Astrocyte of the cerebellum (primary cell): Measurements from ENCODE around the gene CP.

Experiments used
- DNase-seq: peaks from one replicate; pipeline ENCODE4 v3.0.0-alpha.2; 2011; ENCODE audit warnings: low read depth
- H3K4me3 ChIP-seq: 2 replicates; pipeline ENCODE4 v1.5.1; 2011; ENCODE audit warnings: mild to moderate bottlenecking, low read depth, low read length, moderate library complexity
- CTCF ChIP-seq: IDR thresholded peaks from 2 replicates; pipeline ENCODE4 v1.5.1; 2012; ENCODE audit warnings: low read length, low read depth, moderate library complexity, mild to moderate bottlenecking; ENCODE audit errors: missing control alignments
- in situ Hi-C: cut with HindIII; loops from 2 replicates; pipeline ENCODE4 v1.10.0; 2017; ENCODE audit warnings: low sequenced_read_pairs

The CP gene

GRCh38 chr3:149134575-149134974 is 87.1 kb downstream of the CP start:
- H3K4me3 ChIP-seq = no peak overlapping the region
- no peak for TF ChIP-seq CTCF
- DNase-seq = peak; percentile 26
- in situ Hi-C loops = no loop called here

- H3K4me3 ChIP-seq = no peak overlapping the region
- no peak for TF ChIP-seq CTCF
- no peak for DNase-seq
- in situ Hi-C loops = no loop called here
Measured at GRCh38 chr3:149131589-149131988, 90.0 kb downstream of the CP start.

- no peak for TF ChIP-seq CTCF
- in situ Hi-C loops = no loop called here
- peak; percentile 59 for DNase-seq
- H3K4me3 ChIP-seq = peak within 1 kb of the TSS; percentile 69
Measured at GRCh38 chr3:149129326-149130205, 92.1 kb downstream of the CP start, which contains the start of gene HPS3. TSS of gene HPS3 (plus strand) at chr3:149129638. CDS start at chr3:149129724, 86 bp downstream.

- no peak for DNase-seq
- H3K4me3 ChIP-seq = peak overlapping the region; percentile 69
- TF ChIP-seq CTCF = no peak
- in situ Hi-C loops = no loop called here
Measured at GRCh38 chr3:149128821-149129220, 92.8 kb downstream of the CP start.

GRCh38 chr3:149122721-149123578 is 98.7 kb downstream of the CP start:
- H3K4me3 ChIP-seq = no peak overlapping the region
- no peak for DNase-seq
- no peak for TF ChIP-seq CTCF
- in situ Hi-C loops = loop anchor here (25.0 kb wide), 1 partner anchor 164 kb away; no protein-coding TSS in a partner anchor
